Measurements from ENCODE around the gene SOX8.

DNA sequence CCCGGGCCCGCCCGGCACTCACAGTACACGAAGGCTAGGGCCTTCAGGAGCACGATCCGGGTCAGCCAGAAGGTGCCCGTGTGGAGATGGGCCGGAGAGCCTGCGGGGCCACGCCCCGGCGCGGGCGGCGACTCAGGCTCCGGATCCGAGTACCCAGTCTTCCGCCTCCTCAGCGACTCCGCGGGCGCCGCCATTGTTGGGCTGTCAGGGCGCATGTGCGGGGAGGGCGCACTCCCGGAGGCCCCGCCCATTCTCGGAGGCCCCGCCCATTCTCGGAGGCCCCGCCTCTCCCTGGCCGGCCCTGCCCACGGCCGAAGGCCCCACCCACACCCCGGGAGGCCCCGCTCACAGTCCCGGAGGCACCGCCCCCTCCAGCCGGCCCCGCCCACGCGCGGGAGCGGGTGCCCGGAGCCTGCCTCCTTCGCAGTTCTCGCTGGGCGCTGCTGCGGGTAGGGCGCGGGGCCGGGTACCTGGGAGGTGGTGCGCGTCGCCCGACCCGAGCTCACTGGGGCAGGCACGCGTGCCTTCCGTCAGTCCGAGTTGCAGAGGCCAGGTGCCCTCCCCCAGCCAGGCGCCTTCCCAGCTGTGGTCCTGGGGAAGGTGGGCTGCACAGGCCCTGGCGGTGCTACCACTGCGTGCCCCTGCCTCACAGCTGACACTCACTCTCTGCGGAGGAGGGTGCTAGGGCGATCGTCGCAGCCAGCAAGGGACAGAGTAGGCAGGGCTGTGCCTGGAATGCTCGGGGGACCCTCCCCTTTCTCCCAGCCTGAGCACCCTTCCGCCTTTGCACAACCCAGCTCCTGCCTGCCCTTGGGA lies 10.6 kb upstream of the SOX8 start, which contains the start of gene LMF1:
- TF ChIP-seq, protein P1, sequence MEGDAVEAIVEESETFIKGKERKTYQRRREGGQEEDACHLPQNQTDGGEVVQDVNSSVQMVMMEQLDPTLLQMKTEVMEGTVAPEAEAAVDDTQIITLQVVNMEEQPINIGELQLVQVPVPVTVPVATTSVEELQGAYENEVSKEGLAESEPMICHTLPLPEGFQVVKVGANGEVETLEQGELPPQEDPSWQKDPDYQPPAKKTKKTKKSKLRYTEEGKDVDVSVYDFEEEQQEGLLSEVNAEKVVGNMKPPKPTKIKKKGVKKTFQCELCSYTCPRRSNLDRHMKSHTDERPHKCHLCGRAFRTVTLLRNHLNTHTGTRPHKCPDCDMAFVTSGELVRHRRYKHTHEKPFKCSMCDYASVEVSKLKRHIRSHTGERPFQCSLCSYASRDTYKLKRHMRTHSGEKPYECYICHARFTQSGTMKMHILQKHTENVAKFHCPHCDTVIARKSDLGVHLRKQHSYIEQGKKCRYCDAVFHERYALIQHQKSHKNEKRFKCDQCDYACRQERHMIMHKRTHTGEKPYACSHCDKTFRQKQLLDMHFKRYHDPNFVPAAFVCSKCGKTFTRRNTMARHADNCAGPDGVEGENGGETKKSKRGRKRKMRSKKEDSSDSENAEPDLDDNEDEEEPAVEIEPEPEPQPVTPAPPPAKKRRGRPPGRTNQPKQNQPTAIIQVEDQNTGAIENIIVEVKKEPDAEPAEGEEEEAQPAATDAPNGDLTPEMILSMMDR (IDR thresholded peaks at IDR 0.05; ENCODE audit: insufficient read depth, low read length, poor library complexity, severe bottlenecking) = no peak
- no peak for TF ChIP-seq EZH2phosphoT487 (conservative IDR thresholded peaks at IDR 0.05; ENCODE audit: low read length)

Measured in SU-DHL-6 (cell line).